Endothelial cell of umbilical vein (primary cell): ENCODE data around the gene PHC3. TPM values are rescaled to one million over a fixed set of nuclear protein-coding genes. Genes with fewer than 3 reads are reported as not detected.

Source experiments
- BruUV-seq: library from RNA; stranded (reverse); fragments of 400-500 nt; replicated peaks from 2 replicates; lab custom pipeline; 2021; lab: Mats Ljungman, UMichigan
- CTCF ChIA-PET: fragments of 300-600, 350-600 bp; sonication (Branson Sonifier 250); formaldehyde crosslinking; loops from one replicate; lab custom pipeline; 2021; ENCODE audit warnings: antibody characterized with exemption, inconsistent platforms; lab: Charles Lee
- POLR2A ChIA-PET: fragments of 300-600, 350-600 bp; sonication (Branson Sonifier 250); formaldehyde crosslinking; loops from one replicate; lab custom pipeline; 2021; ENCODE audit warnings: antibody characterized with exemption, inconsistent platforms; lab: Charles Lee
- DNase-seq: peaks from one replicate; pipeline ENCODE4 v3.0.0-alpha.2; 2011; ENCODE audit warnings: low read depth, low spot score
- FAIRE-seq: peaks from 2 replicates; lab custom pipeline; 2011; peaks lifted over from hg19 to GRCh38; lab: Jason Lieb, UNC
- H2AFZ ChIP-seq: 2 replicates; pipeline ENCODE4 v1.6.0; 2012; ENCODE audit warnings: low read depth, low read length, control low read depth, inconsistent platforms
- H3K27ac ChIP-seq: 2 replicates; pipeline ENCODE4 v1.5.1; 2011; ENCODE audit warnings: low read depth, mild to moderate bottlenecking, control low read depth, low read length, moderate library complexity; ENCODE audit not compliant: insufficient read depth
- H3K27me3 ChIP-seq, 2 experiments: 2 replicates each; pipeline versions ENCODE4 v1.6.0 to v1.6.1; 2011; ENCODE audit warnings: low read length in 2 of 2, mixed read lengths in 1 of 2; ENCODE audit not compliant: control insufficient read depth in 2 of 2, insufficient read depth in 2 of 2
- H3K36me3 ChIP-seq, 2 experiments: 2 replicates in 1 of 2; 3 replicates in 1 of 2; pipeline ENCODE4 v1.5.1; 2011; ENCODE audit warnings: low read length in 2 of 2, mild to moderate bottlenecking in 1 of 2, moderate library complexity in 1 of 2; ENCODE audit not compliant: control insufficient read depth in 2 of 2, insufficient read depth in 2 of 2; ENCODE audit errors: extremely low read depth in 1 of 2
- H3K4me1 ChIP-seq: 3 replicates; pipeline ENCODE4 v1.5.1; 2011; ENCODE audit warnings: mild to moderate bottlenecking, low read length; ENCODE audit not compliant: control insufficient read depth, insufficient read depth; ENCODE audit errors: extremely low read depth
- H3K4me2 ChIP-seq: 2 replicates; pipeline ENCODE4 v1.6.1; 2011; ENCODE audit warnings: low read length, control low read depth, mixed read lengths; ENCODE audit not compliant: insufficient read depth
- H3K4me3 ChIP-seq, 3 experiments: fragments of 200-600 bp in 1 of 3; sonication (generic), shearing (Covaris generic) in 1 of 3; replicated peaks in 1 of 3; 2 replicates each; pipeline ENCODE4 v1.5.1; 2011 to 2016; ENCODE audit warnings: control low read depth in 3 of 3, low read length in 3 of 3, mild to moderate bottlenecking in 2 of 3, inconsistent platforms in 1 of 3, low read depth in 1 of 3, moderate library complexity in 1 of 3; ENCODE audit not compliant: insufficient read depth in 1 of 3
- H3K79me2 ChIP-seq: 2 replicates; pipeline ENCODE4 v1.6.0; 2012; ENCODE audit warnings: low read length, inconsistent platforms; ENCODE audit not compliant: control insufficient read depth, insufficient read depth
- H3K9ac ChIP-seq: replicated peaks from 2 replicates; pipeline ENCODE3; 2011; ENCODE audit warnings: low read length, control low read depth; ENCODE audit not compliant: insufficient read depth; ENCODE audit errors: extremely low read depth
- H3K9me1 ChIP-seq: replicated peaks from 3 replicates; pipeline ENCODE4 v1.6.0; 2011; ENCODE audit warnings: mild to moderate bottlenecking, low read length; ENCODE audit not compliant: control insufficient read depth, insufficient read depth; ENCODE audit errors: extremely low read depth
- H3K9me3 ChIP-seq: replicated peaks from 2 replicates; pipeline ENCODE4 v1.5.1; 2012; ENCODE audit warnings: low read length, inconsistent platforms; ENCODE audit not compliant: control insufficient read depth, insufficient read depth
- H4K20me1 ChIP-seq: replicated peaks from 2 replicates; pipeline ENCODE3; 2011; ENCODE audit warnings: mild to moderate bottlenecking, low read length; ENCODE audit not compliant: control insufficient read depth, insufficient read depth; ENCODE audit errors: extremely low read depth
- EZH2 ChIP-seq: IDR thresholded peaks from 2 replicates; pipeline ENCODE4 v1.6.1; 2012; ENCODE audit warnings: borderline replicate concordance, low read depth, mild to moderate bottlenecking, moderate library complexity, low read length, inconsistent platforms; ENCODE audit not compliant: severe bottlenecking
- FOS ChIP-seq: IDR thresholded peaks from 2 replicates; pipeline ENCODE4 v1.6.1; 2011; ENCODE audit warnings: mild to moderate bottlenecking, low read length, moderate library complexity, borderline replicate concordance; ENCODE audit not compliant: insufficient read depth
- GATA2 ChIP-seq: IDR thresholded peaks from 2 replicates; pipeline ENCODE4 v1.7.0; 2011; ENCODE audit warnings: low read depth, mild to moderate bottlenecking, moderate library complexity, mixed read lengths, low read length; ENCODE audit not compliant: insufficient read length, insufficient read depth
- JUN ChIP-seq: IDR thresholded peaks from 2 replicates; pipeline ENCODE4 v1.6.1; 2011; ENCODE audit warnings: borderline replicate concordance, low read depth; ENCODE audit not compliant: insufficient read length, insufficient read depth
- MAX ChIP-seq: IDR thresholded peaks from 2 replicates; pipeline ENCODE4 v1.6.1; 2011; ENCODE audit not compliant: insufficient read depth, insufficient read length
- MYC ChIP-seq: IDR thresholded peaks from one replicate; pipeline ENCODE4 v1.6.1; 2011; ENCODE audit warnings: mild to moderate bottlenecking, low read depth, low read length
- POLR2A ChIP-seq: IDR thresholded peaks from 2 replicates; pipeline ENCODE4 v1.6.1; 2012; ENCODE audit warnings: low read depth, mild to moderate bottlenecking, control low read depth, low read length
- POLR2AphosphoS5 ChIP-seq: IDR thresholded peaks from 2 replicates; pipeline ENCODE4 v1.6.1; 2012; ENCODE audit warnings: low read depth, mild to moderate bottlenecking, control low read depth, low read length, moderate library complexity; ENCODE audit not compliant: insufficient read depth
- dilution Hi-C: fragments of 300-500 bp; cut with MboI; formaldehyde crosslinking; loops from one replicate; pipeline ENCODE4 v1.15.0; 2019; ENCODE audit warnings: low sequenced_read_pairs; ENCODE audit not compliant: extremely low pct_ligation_motif_present
- intact Hi-C: fragments of 100-400 bp; cut with micrococcal nuclease; formaldehyde crosslinking; loops from one replicate; pipeline ENCODE4 v1.10.0; 2022
- polyA plus RNA-seq, 4 experiments: library from polyadenylated mRNA; depleted of rRNA in 3 of 4; stranded (reverse) in 3 of 4; unstranded in 1 of 4; fragments of >200 nt; gene quantifications; 2 replicates each; pipeline versions ENCODE4 v1.2.1 to v1.2.3, GENCODE V29; 2011 to 2012; ENCODE audit warnings: missing spikeins in 1 of 4
- total RNA-seq: library from RNA; stranded (reverse); gene quantifications from 2 replicates; pipeline ENCODE4 v1.2.3, GENCODE V29; 2021
- TF ChIP-seq, protein P1 (sequence below), 2 donors: IDR thresholded peaks; 1 replicate in 1 of 2; 2 replicates in 1 of 2; pipeline ENCODE4 v1.5.1; 2011; ENCODE audit warnings: low read length in 2 of 2, mild to moderate bottlenecking in 2 of 2, moderate library complexity in 2 of 2, control low read depth in 1 of 2, inconsistent platforms in 1 of 2, low read depth in 1 of 2; ENCODE audit not compliant: insufficient read depth in 1 of 2; ENCODE audit errors: extremely low read depth in 1 of 2

Gene PHC3
- total and polyA plus RNA-seq, 2 donors (not counting 3 experiments of a cell fraction or from before 2014, with no cell fraction given): 35.7 to 45.8 TPM

DNA sequence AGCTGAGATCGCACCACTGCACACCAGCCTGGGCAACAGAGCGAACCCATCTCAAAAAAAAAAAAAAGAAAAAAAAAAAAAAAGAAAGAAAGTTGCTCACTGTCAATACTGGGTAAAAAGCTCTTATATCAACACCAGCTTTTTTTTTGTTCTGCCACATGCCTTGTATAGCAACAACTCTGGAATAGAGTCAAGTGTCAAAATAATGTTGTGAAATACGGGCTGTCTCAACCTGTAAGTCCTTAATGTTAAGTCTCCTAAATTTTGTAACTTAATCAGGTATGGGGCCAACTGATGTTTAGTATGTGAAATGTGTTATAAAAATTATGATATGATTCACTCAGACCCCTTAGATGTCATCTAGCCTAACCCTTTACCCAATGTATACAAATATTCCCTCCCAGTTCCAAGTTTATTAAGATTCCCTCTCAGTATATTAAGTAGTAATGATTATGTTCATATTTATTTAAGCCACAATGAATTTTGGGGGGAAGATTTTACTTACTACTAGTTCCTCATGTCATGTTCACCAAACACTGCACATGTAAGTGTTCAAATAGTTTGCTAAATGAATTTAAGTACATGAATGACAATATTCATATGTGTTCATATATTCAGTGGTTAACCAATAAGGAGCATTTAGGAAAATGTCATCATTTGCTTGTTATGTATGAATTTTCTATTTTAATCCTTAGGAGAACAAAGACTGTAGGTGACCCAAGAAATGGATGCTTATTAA lies 91.5 kb downstream of the PHC3 start:
- no TSS peak for BruUV-seq

More for the DNA sequence above, 91.5 kb downstream of the PHC3 start:
- H3K27me3 ChIP-seq: no peaks in the 10 kb centered on the region
- FAIRE-seq (no peak), DNase-seq (no peak)
- no peaks in the 10 kb centered on the region for H4K20me1 ChIP-seq
- H2AFZ ChIP-seq: no peak overlapping the region
- H3K9me1 ChIP-seq: no peaks in the 10 kb centered on the region
- CTCF ChIA-PET: interaction anchor here (1.3 to 2.1 kb wide), 2 partner anchors 9 to 11 kb away, joined by 3 to 9 read pairs; no protein-coding TSS in a partner anchor
- POLR2A ChIA-PET: interaction anchor here (0.6 kb wide), 1 partner anchor 300 kb away, joined by 6 read pairs; no protein-coding TSS in a partner anchor
- H3K36me3 ChIP-seq: peaks cover 0 to 2% of the 10 kb centered on the region in 2 experiments
- dilution Hi-C loops (no loop called here), intact Hi-C loops (no loop called here)
- no peak overlapping the region for H3K27ac ChIP-seq
- no peaks in the 10 kb centered on the region for H3K79me2 ChIP-seq
- no peaks in the 10 kb centered on the region for H3K9me3 ChIP-seq
- TF ChIP-seq JUN (no peak), EZH2 (no peak), GATA2 (no peak), POLR2AphosphoS5 (no peak), FOS (no peak), MAX (no peak), MYC (no peak), POLR2A (no peak)
- TF ChIP-seq, protein P1, sequence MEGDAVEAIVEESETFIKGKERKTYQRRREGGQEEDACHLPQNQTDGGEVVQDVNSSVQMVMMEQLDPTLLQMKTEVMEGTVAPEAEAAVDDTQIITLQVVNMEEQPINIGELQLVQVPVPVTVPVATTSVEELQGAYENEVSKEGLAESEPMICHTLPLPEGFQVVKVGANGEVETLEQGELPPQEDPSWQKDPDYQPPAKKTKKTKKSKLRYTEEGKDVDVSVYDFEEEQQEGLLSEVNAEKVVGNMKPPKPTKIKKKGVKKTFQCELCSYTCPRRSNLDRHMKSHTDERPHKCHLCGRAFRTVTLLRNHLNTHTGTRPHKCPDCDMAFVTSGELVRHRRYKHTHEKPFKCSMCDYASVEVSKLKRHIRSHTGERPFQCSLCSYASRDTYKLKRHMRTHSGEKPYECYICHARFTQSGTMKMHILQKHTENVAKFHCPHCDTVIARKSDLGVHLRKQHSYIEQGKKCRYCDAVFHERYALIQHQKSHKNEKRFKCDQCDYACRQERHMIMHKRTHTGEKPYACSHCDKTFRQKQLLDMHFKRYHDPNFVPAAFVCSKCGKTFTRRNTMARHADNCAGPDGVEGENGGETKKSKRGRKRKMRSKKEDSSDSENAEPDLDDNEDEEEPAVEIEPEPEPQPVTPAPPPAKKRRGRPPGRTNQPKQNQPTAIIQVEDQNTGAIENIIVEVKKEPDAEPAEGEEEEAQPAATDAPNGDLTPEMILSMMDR (IDR thresholded peaks at IDR 0.05; ENCODE audit: extremely low read depth in 1 of 2, insufficient read depth in 1 of 2, low read depth in 1 of 2, low read length in 2 of 2): no peak
- no peak overlapping the region for H3K9ac ChIP-seq
- H3K4me3 ChIP-seq: no peak overlapping the region
- no peak overlapping the region for H3K4me2 ChIP-seq
- H3K4me1 ChIP-seq: no peaks in the 10 kb centered on the region
